Neural cell (in vitro differentiated cells): Measurements from ENCODE around the gene MACROD1.

ENCODE experiments used
- EP300 ChIP-seq: fragments of 450-650 bp; conservative IDR thresholded peaks from 2 replicates; pipeline ENCODE4 v1.6.1; 2014; ENCODE audit warnings: antibody characterized with exemption, mild to moderate bottlenecking, moderate library complexity; ENCODE audit not compliant: poor library complexity, severe bottlenecking
- MXI1 ChIP-seq: fragments of 450-650 bp; conservative IDR thresholded peaks from 2 replicates; pipeline ENCODE4 v1.6.1; 2014; ENCODE audit warnings: antibody characterized with exemption, mild to moderate bottlenecking; ENCODE audit not compliant: poor library complexity, severe bottlenecking
- POLR2AphosphoS5 ChIP-seq: IDR thresholded peaks from 2 replicates; pipeline ENCODE4 v1.6.1; 2012
- RAD21 ChIP-seq: fragments of 450-650 bp; conservative IDR thresholded peaks from 2 replicates; pipeline ENCODE4 v1.6.1; 2014; ENCODE audit warnings: antibody characterized with exemption, mild to moderate bottlenecking, moderate library complexity
- SMC3 ChIP-seq: fragments of 450-650 bp; conservative IDR thresholded peaks from 2 replicates; pipeline ENCODE4 v1.6.1; 2014; ENCODE audit warnings: antibody characterized with exemption, mild to moderate bottlenecking, moderate library complexity; ENCODE audit not compliant: poor library complexity
- TAF1 ChIP-seq: IDR thresholded peaks from 2 replicates; pipeline ENCODE4 v1.6.1; 2012; ENCODE audit warnings: low read depth
- TF ChIP-seq, protein P1 (sequence below): fragments of 450-650 bp; IDR thresholded peaks from 2 replicates; pipeline ENCODE4 v1.5.1; 2014; ENCODE audit warnings: antibody characterized with exemption, mild to moderate bottlenecking, moderate library complexity; ENCODE audit not compliant: poor library complexity, severe bottlenecking

DNA sequence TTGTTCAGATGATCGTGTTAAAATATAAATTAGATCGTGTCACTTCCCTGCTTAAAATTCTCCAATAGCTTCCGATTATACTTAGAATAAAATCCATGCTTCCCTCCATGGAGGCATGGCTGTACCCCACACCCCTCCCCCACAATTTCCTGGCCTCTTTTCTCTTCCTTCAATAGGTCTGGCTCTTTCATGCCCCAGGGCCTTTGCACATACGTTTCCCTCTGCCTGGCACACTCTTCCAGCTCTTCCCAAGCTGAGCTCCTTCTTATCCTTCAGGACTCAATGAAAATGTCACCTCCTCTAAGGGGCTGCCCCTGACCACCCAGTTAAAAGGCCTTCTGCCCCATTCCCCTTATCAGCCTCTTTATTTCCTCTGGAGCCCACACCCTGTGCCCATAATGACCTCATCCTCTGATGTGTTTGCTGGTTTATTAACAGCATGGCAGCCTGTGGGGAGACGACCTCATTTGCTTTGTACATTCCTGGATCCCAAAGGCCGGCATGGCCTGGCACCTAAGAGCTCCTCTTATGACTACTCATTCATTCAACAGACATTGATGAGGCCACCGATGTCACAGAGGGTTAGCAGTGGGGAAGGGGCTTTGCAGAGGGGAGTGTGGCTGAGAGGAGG, 139.2 kb downstream of the MACROD1 start:
- TF ChIP-seq, protein P1, sequence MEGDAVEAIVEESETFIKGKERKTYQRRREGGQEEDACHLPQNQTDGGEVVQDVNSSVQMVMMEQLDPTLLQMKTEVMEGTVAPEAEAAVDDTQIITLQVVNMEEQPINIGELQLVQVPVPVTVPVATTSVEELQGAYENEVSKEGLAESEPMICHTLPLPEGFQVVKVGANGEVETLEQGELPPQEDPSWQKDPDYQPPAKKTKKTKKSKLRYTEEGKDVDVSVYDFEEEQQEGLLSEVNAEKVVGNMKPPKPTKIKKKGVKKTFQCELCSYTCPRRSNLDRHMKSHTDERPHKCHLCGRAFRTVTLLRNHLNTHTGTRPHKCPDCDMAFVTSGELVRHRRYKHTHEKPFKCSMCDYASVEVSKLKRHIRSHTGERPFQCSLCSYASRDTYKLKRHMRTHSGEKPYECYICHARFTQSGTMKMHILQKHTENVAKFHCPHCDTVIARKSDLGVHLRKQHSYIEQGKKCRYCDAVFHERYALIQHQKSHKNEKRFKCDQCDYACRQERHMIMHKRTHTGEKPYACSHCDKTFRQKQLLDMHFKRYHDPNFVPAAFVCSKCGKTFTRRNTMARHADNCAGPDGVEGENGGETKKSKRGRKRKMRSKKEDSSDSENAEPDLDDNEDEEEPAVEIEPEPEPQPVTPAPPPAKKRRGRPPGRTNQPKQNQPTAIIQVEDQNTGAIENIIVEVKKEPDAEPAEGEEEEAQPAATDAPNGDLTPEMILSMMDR, result no peak
- TF ChIP-seq EP300, result no peak
- no peak for TF ChIP-seq POLR2AphosphoS5
- TF ChIP-seq RAD21, result no peak
- TF ChIP-seq SMC3, result no peak
- TF ChIP-seq TAF1, result no peak
- TF ChIP-seq MXI1, result no peak
